Natural killer cell treated with Interleukin-12 subunit alpha and Interleukin-12 subunit beta and Interleukin-15 and Interleukin-18, amount 100 ng/mL, for 72 hours (primary cell): Measurements from ENCODE around the gene CAV3. TPM values are rescaled to one million over a fixed set of nuclear protein-coding genes. Genes with fewer than 3 reads are reported as not detected.
"Not testable (repeated sequence)": the region's sequence is repeated elsewhere in the genome, so short reads cannot be mapped to it uniquely, and the experiment has no call there.

Experiments
- ATAC-seq, 2 donors: fragments of 150-1000 bp; cut with Tn5 transposase in 1 of 2; sonication (Bioruptor Pico), chemical (Tn5 transposase) in 1 of 2; 2 replicates each; pipeline ENCODE4 v1.10.0; 2021
- DNase-seq: peaks from one replicate; pipeline ENCODE4 v3.0.0; 2022; ENCODE audit warnings: low spot score
- H3K27ac Mint-ChIP-seq, 2 donors: 1 replicate in 1 of 2; 2 replicates in 1 of 2; pipeline ENCODE4 v1.8.0; 2022; ENCODE audit warnings: mixed read lengths in 2 of 2, mild to moderate bottlenecking in 1 of 2, moderate library complexity in 1 of 2
- H3K27me3 Mint-ChIP-seq, 2 donors: 1 replicate in 1 of 2; 2 replicates in 1 of 2; pipeline ENCODE4 v1.8.0; 2022; ENCODE audit warnings: mixed read lengths in 2 of 2
- H3K36me3 Mint-ChIP-seq: one replicate; pipeline ENCODE4 v1.8.0; 2022; ENCODE audit warnings: mixed read lengths
- H3K4me1 Mint-ChIP-seq, 2 donors: 1 replicate in 1 of 2; 2 replicates in 1 of 2; pipeline ENCODE4 v1.8.0; 2022; ENCODE audit warnings: low read depth in 2 of 2, mixed read lengths in 2 of 2, mild to moderate bottlenecking in 1 of 2
- H3K4me3 Mint-ChIP-seq: one replicate; pipeline ENCODE4 v1.8.0; 2022; ENCODE audit warnings: mixed read lengths
- H3K9me3 Mint-ChIP-seq: 2 replicates; pipeline ENCODE4 v1.8.0; 2022; ENCODE audit warnings: mixed read lengths
- total RNA-seq, 2 donors: library from RNA; stranded (reverse); gene quantifications; one replicate each; pipeline ENCODE4 v1.2.3, GENCODE V29; 2022

Gene CAV3
- total RNA-seq = not detected

GRCh38 chr3:8733332-8734094 is at the start of gene CAV3:
Gene CAV3 (plus strand): TSS chr3:8733802. CDS start chr3:8733877, 75 bp downstream.
- H3K9me3 Mint-ChIP-seq = no peaks in the 10 kb centered on the region

GRCh38 chr3:8684992-8685391 is 48.6 kb upstream of the CAV3 start:
- H3K4me1 Mint-ChIP-seq, H3K36me3 Mint-ChIP-seq, H3K27me3 Mint-ChIP-seq, H3K27ac Mint-ChIP-seq, ATAC-seq, H3K9me3 Mint-ChIP-seq, DNase-seq, H3K4me3 Mint-ChIP-seq: not testable (repeated sequence)

More at GRCh38 chr3:8733332-8734094, at the start of gene CAV3:
- Mint-ChIP-seq H3K36me3 (no peaks in the 10 kb centered on the region), H3K4me3 (no peak within 1 kb of the TSS), H3K27me3 (peaks cover 6 to 14% of the 10 kb centered on the region in 2 donors), H3K27ac (no peak within 1 kb of the TSS), H3K4me1 (no peaks in the 10 kb centered on the region)
- ATAC-seq (no peak), DNase-seq (no peak)

- H3K4me3 Mint-ChIP-seq, H3K27ac Mint-ChIP-seq, H3K27me3 Mint-ChIP-seq, DNase-seq, ATAC-seq, H3K4me1 Mint-ChIP-seq, H3K36me3 Mint-ChIP-seq, H3K9me3 Mint-ChIP-seq: not testable (repeated sequence)
Measured at GRCh38 chr3:8691295-8691694, 42.3 kb upstream of the CAV3 start.

- Mint-ChIP-seq H3K4me1 (no peaks in the 10 kb centered on the region), H3K9me3 (no peaks in the 10 kb centered on the region), H3K27ac (no peak overlapping the region), H3K27me3 (no peaks in the 10 kb centered on the region), H3K36me3 (no peaks in the 10 kb centered on the region), H3K4me3 (no peak overlapping the region)
- no peak for DNase-seq
- ATAC-seq = no peak
Measured at GRCh38 chr3:8702560-8702959, 31.0 kb upstream of the CAV3 start.

- Mint-ChIP-seq H3K9me3 (no peaks in the 10 kb centered on the region), H3K36me3 (no peaks in the 10 kb centered on the region), H3K27me3 (no peaks in the 10 kb centered on the region), H3K4me3 (no peak overlapping the region), H3K27ac (no peak overlapping the region), H3K4me1 (no peaks in the 10 kb centered on the region)
- no peak for DNase-seq
- ATAC-seq = no peak
Measured at GRCh38 chr3:8705575-8705974, 28.0 kb upstream of the CAV3 start.

GRCh38 chr3:8709287-8709686 is 24.3 kb upstream of the CAV3 start:
- H3K4me3 Mint-ChIP-seq = no peak overlapping the region
- H3K27me3 Mint-ChIP-seq = no peaks in the 10 kb centered on the region
- H3K36me3 Mint-ChIP-seq = no peaks in the 10 kb centered on the region
- no peaks in the 10 kb centered on the region for H3K9me3 Mint-ChIP-seq
- no peak for DNase-seq
- H3K4me1 Mint-ChIP-seq = no peaks in the 10 kb centered on the region
- no peak for ATAC-seq
- H3K27ac Mint-ChIP-seq = no peak overlapping the region

GRCh38 chr3:8709801-8710507 is 23.6 kb upstream of the CAV3 start:
- Mint-ChIP-seq H3K27me3 (no peaks in the 10 kb centered on the region), H3K9me3 (no peaks in the 10 kb centered on the region), H3K4me3 (no peak overlapping the region), H3K27ac (no peak overlapping the region), H3K4me1 (no peaks in the 10 kb centered on the region), H3K36me3 (no peaks in the 10 kb centered on the region)
- DNase-seq (no peak), ATAC-seq (peak in 1 of 2 donors; percentile 16)

DNA sequence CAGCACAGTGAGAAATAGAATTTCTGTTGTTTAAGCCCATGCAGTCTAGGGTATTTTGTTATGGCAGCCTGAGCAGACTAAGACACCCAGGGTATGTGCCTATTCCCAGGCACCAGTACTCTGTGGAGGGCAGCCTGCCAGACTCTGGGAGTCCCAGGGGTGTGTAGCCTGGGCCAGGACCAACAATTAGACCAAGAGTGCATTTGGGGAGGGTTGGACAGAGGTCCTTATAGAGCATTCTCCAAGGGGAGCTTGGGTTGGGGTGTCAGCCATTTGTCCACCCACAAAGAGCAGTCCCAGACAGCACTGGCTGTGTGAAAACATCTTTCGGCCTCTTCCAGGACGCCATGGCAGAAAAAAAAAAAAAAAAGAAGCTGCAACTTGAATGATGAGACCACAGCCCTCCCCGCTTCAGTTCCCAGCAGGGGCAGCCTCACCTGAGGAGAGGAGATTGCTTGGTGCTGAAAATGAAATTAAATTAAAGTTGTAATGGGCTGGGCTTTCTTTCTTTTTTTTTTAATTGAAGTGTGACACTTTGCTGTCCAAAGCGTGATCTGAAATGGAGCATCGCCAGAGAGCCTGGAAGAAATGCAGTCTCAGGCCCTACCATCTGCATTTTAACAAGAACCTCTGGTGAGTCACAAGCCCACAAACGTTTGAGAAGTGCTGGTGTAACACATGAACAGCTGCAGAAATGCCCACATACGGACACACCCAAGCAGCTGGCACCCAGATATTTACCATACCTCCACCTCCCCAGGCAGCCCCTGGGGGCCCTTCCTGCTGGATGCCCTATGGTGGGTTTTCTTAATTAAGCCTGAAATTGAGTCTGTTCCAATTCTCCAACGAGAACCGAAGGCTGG is 21.3 kb upstream of the CAV3 start:
- H3K4me3 Mint-ChIP-seq = no peak overlapping the region
- H3K4me1 Mint-ChIP-seq = no peaks in the 10 kb centered on the region
- H3K27me3 Mint-ChIP-seq = no peaks in the 10 kb centered on the region
- H3K36me3 Mint-ChIP-seq = no peaks in the 10 kb centered on the region
- H3K27ac Mint-ChIP-seq = no peak overlapping the region
- DNase-seq (no peak), ATAC-seq (no peak)
- no peaks in the 10 kb centered on the region for H3K9me3 Mint-ChIP-seq

GRCh38 chr3:8712908-8713255 is 20.7 kb upstream of the CAV3 start:
- no peaks in the 10 kb centered on the region for H3K36me3 Mint-ChIP-seq
- no peak overlapping the region for H3K27ac Mint-ChIP-seq
- no peak for DNase-seq
- H3K4me1 Mint-ChIP-seq = no peaks in the 10 kb centered on the region
- no peak overlapping the region for H3K4me3 Mint-ChIP-seq
- no peaks in the 10 kb centered on the region for H3K27me3 Mint-ChIP-seq
- no peak for ATAC-seq
- no peaks in the 10 kb centered on the region for H3K9me3 Mint-ChIP-seq

GRCh38 chr3:8713901-8714759 is 19.5 kb upstream of the CAV3 start:
- DNase-seq (no peak), ATAC-seq (no peak)
- Mint-ChIP-seq H3K27me3 (no peaks in the 10 kb centered on the region), H3K27ac (no peak overlapping the region), H3K4me3 (no peak overlapping the region), H3K36me3 (no peaks in the 10 kb centered on the region), H3K4me1 (no peaks in the 10 kb centered on the region), H3K9me3 (no peaks in the 10 kb centered on the region)

GRCh38 chr3:8715757-8716156 is 17.8 kb upstream of the CAV3 start:
- H3K9me3 Mint-ChIP-seq, H3K4me1 Mint-ChIP-seq, H3K27ac Mint-ChIP-seq, H3K36me3 Mint-ChIP-seq, H3K4me3 Mint-ChIP-seq, ATAC-seq, DNase-seq, H3K27me3 Mint-ChIP-seq: not testable (repeated sequence)

GRCh38 chr3:8722808-8723207 is 10.8 kb upstream of the CAV3 start:
- no peak for DNase-seq
- Mint-ChIP-seq H3K27me3 (peaks cover 0 to 3% of the 10 kb centered on the region in 2 donors), H3K4me3 (no peak overlapping the region), H3K36me3 (no peaks in the 10 kb centered on the region), H3K9me3 (peaks cover 4% of the 10 kb centered on the region), H3K4me1 (peaks cover 0 to 3% of the 10 kb centered on the region in 2 donors), H3K27ac (no peak overlapping the region)
- ATAC-seq = no peak

- Mint-ChIP-seq H3K4me3 (no peak overlapping the region), H3K4me1 (peaks cover 0 to 3% of the 10 kb centered on the region in 2 donors), H3K36me3 (no peaks in the 10 kb centered on the region), H3K27me3 (peaks cover 0 to 3% of the 10 kb centered on the region in 2 donors), H3K9me3 (peaks cover 4% of the 10 kb centered on the region), H3K27ac (no peak overlapping the region)
- DNase-seq = no peak
- ATAC-seq = no peak
Measured at GRCh38 chr3:8723612-8724011, 10.0 kb upstream of the CAV3 start.
